Right kidney (tissue), 1 donor: ENCODE data around the gene DEF6.
"Not testable (repeated sequence)": the region's sequence is repeated elsewhere in the genome, so short reads cannot be mapped to it uniquely, and the experiment has no call there.

Experiments
- DNase-seq: peaks from one replicate; pipeline ENCODE4 v3.0.0-alpha.2; 2016

DEF6 gene

DNA sequence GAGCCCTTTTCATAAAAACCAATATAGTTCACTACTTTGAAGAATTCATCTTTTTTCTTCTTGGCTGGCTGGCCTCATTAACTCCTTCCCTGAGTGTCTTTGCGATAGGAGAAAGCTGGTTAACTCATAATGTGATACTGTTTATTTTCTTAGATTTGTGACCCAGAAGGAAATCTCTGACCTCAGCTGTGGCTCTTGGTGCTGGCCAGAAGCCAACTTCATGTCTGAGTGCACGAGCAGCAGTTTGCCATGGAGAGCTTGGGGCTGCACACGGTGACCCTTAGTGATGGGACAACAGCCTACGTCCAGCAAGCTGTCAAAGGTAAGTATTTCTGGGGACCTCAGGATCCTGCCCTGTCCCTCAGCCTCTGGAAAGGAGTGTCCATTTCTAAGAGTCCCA, 16.7 kb upstream of the DEF6 start:
- DNase-seq, result no peak

DNA sequence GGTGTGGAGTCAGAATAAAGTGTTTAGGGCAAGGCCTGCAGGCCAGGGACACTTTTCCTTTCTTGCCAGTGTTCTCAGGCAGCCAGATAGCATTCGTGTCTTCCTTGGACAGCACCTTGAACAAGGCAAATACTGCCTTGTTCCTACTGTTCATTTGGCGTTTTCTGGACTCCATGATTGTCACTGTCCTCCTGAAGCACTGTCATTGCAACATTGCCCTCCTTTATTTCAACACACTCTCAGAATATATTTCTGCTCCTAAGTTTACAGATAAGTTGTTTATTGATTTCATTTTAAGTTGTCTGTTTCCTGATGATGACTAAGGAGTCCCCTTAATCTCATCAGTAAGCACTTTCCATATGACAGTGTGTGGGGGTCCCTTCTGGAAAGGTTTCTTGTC, 15.1 kb upstream of the DEF6 start:
- no peak for DNase-seq

DNA sequence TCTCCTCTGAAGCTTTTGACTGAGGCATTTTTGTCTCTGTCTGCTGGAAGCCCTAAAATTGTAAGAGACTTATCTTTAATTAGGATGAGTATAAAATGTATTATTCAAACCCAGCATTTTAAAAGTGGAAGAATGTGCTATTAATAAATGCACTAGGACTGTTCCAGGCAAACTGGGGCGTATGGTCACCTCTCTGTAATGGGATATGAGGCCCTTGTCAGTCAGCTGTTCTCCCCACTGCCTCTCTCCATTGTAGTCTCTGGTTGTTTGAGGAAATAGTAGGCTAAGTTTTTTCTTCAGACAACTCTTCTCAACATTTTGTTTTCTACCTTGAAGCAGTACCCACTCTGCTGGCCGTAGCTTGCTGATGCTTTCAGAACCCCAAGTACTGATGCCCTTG, 14.3 kb upstream of the DEF6 start:
- no peak for DNase-seq

DNA sequence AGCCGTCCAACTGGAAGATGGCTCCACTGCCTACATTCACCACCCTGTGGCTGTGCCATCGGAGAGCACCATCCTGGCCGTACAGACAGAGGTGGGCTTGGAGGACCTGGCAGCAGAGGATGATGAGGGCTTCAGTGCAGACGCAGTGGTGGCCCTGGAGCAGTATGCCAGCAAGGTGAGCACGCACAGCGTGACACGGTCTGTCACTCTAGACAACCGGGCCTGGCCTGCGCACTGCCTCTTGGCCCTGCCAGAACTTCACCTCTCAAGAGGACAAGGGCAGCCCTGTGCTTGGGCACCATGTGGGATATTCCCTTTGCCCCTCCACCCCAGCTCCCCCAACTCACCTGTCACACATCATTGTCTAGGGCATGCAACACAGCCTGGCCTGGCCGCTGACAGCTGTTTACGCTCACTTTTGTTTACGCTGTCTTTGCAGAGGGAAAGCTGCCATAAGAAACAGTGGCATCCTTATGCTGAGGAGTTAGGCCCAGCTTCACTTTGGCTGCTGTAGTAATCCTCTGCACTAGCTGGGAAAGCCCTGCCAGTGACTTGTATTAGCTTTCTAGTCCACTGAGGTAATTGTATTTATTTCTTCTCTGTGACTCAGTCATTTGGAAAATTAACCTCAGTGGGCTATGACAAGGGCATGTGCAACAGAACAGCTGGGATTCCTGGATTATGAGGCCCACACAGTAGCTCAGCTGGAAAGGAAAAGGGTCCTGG, 9.8 kb upstream of the DEF6 start:
- DNase-seq, result no peak

DNA sequence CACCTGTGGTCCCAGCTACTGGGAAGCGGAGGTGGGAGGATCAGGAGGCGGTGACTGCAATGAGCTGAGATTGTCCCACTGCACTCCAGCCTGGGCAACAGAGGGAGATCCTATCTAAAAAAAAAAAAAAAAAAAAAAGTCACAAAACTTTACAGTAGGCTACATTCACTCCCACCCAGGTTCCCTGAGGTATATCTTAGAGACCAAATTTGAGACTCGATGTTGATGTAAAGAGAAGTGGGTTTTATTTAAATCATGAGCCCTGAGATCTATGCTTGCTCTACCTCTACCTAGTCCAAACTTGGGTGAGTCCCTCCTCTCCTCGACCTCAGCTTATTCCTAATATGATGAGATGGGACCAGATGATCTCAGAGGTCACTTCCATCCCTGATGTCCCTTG, 8.8 kb upstream of the DEF6 start:
- no peak for DNase-seq

DNA sequence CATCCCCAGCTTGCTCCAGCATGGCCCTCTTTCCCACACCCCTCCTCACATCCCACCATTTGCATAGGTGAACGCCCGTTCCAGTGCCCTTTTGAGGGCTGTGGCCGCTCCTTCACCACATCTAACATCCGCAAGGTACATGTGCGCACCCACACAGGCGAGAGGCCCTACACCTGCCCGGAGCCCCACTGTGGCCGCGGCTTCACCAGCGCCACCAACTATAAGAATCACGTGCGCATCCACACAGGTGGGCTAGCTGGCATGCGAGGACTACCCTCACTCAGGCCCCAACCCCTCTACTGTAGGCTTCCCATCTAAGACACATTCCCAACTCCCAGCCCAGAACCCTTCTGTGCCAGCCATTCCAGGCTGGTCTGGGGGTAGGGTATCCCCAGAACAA, 6.1 kb upstream of the DEF6 start:
- DNase-seq, result no peak

DNA sequence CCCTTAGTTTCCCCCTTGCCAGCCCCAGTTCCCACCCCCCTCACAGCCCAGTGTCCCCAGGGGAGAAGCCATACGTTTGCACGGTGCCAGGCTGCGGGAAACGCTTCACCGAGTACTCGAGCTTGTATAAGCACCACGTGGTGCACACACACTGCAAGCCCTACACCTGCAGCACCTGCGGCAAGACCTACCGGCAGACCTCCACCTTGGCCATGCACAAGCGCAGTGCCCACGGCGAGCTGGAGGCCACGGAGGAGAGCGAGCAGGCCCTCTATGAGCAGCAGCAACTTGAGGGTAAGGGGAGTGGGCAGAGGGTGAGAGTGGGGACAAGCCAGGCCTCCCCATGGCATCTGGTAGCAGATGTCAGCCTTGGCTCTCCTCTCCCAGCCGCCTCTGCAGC, 5.1 kb upstream of the DEF6 start:
- no peak for DNase-seq

DNA sequence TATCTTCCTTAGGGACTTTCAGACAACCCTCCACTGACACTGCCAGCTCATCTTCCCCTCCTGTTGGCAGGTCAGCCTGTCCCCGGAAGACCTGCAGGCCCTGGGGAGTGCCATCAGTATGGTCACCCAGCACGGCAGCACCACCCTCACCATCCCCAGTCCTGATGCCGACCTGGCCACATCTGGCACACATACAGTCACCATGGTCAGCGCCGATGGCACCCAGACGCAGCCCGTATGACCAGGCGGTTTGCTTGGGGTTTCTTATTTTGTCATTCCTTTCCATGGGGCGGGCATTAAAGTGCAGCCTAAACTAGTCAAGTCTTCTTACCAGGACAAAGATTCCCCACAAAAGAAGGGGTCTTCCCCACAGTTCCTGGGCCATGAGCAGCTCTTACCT, 3.9 kb upstream of the DEF6 start:
- no peak for DNase-seq

DNA sequence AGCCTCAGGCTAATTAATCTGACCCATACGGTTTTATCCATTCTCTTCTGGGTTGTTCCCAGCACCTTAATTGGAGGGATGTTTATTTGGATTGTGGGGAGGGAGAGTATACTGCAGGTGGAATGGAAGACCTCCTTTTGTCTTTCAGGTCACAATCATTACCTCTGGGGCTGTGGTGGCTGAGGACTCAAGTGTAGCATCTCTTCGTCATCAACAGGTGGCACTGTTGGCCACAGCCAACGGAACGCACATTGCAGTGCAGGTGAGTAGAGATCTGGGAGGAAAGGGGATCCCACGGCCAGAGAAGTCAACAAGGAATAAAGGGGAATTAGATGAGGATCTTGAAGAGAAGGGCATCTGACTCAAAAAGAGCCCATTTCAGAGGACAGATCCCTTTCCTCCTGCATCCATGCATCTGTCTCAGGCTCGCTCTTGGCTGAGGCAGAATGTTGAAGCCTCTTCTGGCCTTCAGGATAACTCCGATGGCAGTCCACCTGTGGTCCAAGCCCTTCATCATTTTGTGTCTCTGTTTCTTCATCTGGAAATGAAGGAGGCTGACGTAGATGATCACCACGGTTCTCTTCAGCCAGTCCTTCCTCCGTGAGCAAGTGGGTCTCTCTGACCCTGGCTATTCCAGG, 3.2 kb upstream of the DEF6 start:
- no peak for DNase-seq

DNA sequence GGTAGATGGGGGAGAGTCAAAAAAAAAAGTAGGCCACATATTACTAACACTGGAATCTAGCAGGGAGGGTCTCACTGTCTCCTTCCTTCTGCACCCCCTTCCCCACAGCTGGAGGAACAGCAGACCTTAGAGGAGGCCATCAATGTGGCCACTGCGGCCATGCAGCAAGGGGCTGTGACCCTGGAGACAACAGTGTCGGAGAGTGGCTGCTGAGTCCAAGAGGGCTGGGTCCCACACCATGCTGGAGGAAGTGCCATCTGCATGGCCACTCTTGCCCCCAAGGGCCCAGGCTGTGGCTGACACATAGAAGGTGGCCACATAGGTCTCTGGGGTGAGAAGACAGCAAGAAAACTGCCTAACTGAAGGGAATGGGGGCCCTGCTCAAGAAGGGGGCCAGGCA, 2.6 kb upstream of the DEF6 start:
- no peak for DNase-seq

DNA sequence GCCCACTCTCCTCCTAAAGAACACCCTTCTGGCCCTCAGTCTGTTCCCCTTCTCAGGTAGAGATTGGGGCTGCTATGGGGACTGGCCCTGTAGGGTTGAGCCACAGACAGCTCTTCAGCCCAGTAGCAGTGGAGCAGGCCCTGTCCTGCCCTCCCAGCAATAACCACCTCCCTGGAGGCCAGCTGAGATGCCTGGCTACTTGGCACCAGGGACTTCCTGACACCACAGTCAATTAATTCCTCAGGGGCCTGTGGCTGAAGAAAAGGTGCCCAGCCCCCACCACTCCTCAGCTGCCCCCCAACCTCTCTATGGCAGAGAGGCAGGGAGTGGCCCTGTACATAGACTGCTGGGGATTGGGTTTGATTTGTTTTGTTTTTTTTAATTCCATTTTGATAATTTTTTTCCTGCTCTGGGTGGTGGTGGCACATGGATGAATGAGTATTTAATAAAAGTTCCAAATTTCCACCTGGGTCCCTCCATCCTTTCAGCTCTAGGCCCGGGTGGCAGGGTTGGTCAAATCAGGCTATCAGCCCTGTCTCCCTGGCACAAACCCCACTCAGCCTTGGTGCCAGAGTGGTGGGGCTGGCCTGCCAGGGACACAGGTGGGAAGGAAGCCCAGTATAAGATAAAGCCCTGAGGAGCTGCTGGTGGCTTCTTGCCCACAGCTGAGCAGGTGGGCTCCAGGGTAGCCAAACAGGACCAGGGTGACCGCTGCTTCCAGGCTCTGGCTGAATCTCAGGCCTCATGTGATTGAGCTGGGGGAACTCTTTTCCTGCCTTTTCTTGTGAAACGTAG, 1.9 kb upstream of the DEF6 start:
- DNase-seq, result no peak

DNA sequence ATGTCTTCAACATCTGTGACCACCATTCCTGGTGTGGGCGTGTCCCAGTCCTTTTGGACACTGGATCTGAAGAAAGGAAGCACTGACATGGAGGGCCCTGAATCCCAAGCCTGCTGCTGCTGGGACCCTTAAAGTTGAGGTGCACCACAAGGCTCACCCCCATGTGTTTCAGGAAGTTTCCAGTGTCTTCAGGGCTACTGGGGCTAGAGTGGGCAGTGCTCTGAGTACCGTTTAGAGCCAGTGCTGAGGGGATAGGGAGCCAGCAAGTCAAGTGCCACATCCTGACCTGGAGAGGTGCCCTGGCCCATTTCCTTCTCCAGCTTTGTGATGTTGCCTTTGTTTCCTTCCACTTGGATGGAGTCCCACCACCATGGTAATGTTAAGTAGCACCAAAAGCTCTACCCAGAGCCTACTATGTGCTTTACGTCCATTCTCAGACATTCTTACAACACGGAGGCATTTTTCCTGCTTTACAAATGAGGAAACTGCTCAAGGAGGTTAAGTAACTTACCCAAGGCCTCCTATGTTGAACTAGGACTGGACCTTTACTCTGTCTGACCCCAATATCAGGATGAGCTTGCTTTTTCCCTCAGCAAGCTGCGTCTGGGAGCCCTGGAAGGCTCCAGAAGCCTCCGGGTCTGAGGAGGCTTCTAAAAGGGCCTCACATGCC, 552 bp upstream of the DEF6 start:
- no peak for DNase-seq

DNA sequence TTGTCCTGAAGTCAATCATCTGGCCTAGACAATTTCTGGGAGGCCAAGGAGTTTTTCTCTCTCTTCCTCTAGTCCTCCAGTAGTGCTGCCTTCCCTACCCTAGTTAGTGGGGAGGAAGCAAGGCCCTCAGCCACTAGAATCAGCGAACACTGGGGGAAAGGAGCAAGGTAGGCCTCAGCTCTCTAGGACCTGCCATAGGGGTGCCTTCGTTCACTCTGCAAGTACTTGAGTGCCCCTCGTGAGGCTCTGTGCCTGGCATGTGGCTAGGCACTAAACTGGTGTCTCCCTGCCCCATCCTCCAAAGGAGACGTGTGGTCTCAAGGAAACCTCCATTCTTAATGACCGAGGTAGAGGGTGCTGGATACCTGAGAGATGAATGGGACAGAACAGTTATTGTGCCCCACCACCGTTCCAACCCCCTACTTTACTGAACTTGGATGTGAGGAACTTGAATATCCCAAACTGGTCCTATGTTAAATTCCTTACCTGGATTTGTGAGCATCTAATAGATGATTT, 1.1 kb downstream of the DEF6 start:
- DNase-seq, result no peak

DNA sequence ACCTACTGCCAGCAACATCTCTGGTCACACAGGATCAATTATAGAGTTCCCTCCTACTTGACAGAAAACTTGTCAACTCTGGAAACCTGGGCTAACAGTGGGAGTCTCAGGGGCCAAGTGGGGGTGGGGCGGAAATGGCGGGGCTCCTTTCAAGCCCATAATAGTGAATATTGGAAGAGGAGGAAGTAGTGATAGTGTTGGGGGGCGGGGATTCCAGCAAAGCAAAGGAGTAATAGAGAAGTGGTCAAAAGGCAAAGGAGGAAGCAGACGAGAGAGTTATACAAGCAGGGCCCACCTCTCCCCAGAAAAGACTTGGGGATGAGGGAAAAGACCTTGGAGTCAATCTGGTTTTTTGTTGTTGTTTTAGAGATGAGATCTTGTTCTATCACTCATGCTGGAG, 2.1 kb downstream of the DEF6 start:
- DNase-seq, result no peak

DNA sequence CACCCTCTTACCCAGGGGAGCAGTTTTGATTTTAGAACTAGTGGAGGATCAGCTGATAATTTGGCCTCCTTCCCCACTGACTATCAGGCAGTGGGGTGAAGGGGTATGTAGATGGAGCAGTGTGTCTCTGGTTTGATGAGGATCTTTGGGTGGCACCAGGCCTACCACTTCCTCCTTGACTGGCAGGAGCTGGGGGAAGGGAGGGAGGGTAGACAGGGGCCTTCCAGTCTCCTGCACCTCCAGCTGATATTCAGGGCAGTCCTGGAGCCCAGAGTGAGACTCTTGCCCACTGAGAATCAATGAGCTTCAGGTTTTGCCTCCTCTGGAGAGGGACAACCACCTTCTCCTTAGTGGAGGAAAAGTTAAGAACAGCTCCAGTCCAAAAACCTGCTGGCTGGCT, 3.2 kb downstream of the DEF6 start:
- DNase-seq, result no peak

DNA sequence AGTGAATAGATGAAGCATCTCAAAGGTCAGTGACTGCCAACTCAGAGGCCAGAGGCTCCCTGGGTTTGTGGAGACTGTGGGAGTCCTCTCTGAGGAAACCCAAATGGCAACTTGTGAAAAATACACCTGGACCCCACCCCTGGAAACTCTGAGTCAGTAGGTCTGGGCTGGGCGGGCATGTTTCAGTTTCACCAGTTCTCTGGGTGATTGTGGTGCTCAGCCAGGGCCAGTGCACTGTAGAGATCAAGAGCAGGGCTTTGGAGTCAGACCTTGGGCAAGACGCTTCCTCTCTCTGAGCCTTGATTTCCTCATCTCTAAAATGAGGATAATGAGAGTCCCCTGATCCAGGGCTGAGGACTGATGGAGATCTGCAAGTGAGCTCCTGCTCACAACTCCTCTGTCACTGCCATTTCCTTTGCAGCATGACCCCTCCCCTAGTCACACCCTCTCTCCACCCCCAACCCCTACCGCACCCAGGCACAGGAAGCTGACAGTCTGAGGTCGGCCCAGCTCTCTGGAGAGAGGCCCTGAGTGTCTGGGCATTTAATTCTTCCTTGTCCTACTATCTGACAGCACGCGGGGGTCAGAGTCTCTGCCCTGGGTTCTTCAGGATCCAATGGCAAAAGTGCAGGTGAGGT, 5.1 kb downstream of the DEF6 start:
- no peak for DNase-seq

DNA sequence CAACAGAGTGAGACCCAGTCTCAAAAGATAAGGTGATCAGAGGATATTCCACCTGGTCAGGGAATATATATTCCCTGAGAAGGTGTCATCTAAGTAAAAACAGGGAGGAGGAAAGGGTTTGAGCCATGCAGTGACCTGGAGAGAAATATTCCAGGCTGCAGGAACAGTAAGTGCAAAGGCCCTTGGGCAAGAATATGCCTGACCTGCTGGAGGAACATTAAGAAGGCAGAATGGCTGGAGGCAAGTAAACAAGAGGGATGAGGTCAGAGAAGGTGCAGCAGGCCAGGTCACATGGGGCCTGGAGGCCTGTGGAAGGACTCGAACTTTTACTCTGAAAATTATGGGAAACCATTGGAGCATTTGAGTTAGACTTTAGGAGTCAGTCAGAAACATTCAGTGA, 6.7 kb downstream of the DEF6 start:
- DNase-seq, result no peak

DNA sequence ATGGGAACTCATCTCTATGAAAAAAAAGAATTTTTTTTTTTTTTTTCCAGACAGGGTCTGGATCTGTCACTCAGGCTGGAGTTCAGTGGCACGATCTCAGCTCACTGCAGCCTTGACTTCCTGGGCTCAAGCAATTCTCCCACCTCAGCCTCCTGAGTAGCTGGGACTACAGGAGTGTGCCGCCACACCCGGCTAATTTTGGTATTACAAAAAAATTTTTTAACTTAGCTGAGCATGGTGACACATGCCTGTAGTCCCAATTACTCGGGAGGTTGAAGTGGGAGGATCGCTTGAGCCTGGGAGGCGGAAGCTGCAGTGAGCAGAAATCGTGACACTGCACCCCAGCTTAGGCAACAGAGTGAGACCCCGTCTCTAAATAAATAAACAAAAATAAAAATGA, 7.5 kb downstream of the DEF6 start:
- no peak for DNase-seq

DNA sequence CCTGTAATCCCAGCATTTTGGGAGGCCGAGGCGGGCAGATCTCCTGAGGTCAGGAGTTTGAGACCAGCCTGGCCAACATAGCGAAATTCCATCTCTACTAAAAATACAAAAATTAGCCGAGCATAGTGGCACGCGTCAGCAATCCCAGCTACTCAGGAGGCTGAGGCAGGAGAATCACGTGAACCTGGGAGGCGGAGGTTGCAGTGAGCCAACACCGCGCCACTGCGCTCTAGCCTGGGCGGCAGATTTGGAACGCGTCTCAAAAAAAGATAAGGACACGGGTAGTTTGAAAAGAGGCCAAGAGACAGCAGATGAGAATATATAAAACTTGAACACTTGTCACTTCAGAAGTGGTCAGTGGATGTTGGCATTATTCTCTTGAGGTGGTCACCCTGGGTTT, 9.5 kb downstream of the DEF6 start:
- DNase-seq, result not testable (repeated sequence)

DNA sequence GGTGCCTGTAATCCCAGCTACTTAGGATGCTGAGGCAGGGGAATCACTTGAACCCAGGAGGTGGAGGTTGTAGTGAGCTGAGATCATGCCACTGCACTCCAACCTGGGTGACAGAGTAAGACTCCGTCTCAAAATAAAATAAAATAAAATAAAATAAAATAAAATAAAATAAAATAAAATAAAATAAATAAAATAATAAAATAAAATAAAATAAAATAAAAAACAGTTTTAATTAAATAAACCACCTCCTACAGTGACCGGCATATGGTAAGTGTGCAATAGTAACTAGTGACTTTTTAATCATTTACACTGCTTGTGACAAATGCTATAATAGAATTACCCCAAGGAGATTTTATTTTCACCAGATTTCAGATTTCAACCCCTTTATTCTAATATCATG, 10.9 kb downstream of the DEF6 start:
- not testable (repeated sequence) for DNase-seq

DNA sequence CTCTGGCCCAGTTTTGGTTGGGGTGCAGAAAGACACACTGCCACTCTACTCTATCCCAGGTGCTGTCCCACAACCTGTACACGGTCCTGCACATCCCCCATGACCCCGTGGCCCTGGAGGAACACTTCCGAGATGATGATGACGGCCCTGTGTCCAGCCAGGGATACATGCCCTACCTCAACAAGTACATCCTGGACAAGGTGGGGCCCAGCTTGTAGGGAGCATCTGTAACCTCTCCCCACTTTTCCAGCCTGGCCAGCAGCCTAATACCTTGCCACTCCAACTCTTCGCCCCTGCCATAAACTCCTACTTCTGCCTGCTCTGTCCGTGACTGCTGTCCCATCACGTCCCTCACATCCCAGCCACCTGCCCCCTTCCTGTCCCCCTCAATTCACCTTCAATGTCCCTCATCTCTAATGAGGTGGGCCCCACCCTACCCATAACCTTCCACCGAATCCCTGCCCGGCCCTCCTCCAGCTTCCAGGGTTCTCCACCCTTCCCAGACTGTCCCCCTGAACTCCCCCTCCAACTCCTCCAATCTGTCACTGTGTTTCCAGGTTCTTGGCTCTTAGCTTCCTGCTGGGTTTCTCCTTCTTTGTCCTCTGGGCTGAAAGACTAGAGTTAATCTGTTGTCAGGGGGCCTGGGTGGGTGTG, 12.1 kb downstream of the DEF6 start:
- no peak for DNase-seq

DNA sequence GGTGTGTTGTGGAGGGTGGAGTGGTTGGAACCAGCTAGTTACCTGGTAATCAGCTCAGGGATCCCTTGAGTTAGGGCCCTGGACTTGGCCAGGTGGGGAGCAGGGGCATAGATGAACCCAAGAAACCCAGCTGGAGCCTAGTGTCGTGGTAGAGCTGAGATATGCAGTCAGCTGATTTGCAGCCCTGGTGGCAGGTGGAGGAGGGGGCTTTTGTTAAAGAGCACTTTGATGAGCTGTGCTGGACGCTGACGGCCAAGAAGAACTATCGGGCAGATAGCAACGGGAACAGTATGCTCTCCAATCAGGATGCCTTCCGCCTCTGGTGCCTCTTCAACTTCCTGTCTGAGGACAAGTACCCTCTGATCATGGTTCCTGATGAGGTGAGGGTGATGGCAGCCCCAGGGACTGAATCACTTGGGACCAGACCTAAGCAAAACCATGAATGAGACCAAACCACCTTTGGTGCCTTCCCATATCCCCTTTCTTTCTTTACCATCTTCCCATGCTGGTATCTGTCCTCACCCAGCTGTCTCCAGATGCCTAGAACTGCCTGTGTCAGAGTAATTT, 12.7 kb downstream of the DEF6 start:
- DNase-seq, result no peak
